GM19023 (cell line): Measurements from ENCODE around the gene MGMT.

ENCODE experiments used
- ATAC-seq: cut with Tn5 transposase; IDR thresholded peaks from one replicate; pipeline ENCODE4 v1.9.1; 2021; ENCODE audit warnings: mild to moderate bottlenecking, moderate library complexity; ENCODE audit not compliant: unreplicated experiment

Gene MGMT

DNA sequence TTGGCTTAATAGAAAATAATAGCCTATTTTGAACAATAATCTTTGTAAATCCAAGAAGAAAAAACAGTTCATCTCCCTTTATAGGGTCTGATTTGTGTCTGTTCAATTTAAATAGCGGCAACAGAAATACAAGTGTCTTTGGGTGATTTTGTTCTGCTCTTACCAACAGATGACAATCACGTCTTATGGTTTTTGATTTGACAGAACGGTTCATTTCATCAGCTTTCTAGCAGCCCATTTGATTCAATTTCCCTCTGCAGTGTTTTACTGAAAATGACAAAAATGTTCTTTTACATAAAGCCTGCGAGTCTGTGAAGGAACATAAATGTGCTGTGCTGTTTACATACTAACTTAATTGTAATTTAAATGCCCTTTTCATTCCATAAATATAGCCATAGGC is 180.5 kb downstream of the MGMT start:
- no peak for ATAC-seq

DNA sequence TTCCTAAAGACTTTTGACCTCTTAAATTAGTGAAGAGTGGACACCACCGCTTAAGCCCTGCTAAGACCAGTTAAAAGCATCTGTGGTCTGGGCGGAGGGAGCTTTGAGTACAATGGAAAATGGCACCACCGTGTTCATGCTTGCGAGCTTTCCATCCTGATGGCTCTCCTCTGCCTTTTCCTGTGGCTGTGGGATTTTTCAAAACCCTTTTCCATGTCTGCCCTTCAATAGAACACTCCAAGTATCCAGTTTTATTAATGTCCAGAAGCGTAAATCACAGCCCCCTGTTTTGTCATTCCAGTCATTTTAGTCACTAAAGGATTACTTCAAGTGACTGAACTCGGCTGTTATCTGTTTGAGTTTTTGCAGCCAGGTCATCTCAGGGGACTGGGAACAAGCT is 181.8 kb downstream of the MGMT start:
- no peak for ATAC-seq

DNA sequence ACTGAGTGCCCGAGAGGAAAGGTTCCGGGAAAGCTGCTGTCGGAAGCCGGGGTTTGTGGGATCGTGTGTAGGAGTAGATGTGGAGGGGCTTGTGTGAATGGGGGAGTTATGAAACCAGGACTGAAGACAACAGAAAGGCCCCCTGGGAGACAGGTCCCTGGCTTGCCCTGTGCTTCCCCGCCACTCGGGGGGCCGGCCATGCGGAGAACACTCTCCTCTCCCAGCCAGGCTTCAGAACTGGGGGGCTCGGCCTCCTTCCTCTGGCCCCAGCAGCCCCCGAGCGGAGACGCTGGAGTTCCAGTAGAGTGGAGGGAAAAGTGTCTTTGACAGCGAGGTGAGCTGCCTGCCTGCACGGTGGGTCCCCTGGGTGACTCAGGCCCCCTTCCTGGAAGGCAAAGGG is 185.0 kb downstream of the MGMT start:
- ATAC-seq: no peak

DNA sequence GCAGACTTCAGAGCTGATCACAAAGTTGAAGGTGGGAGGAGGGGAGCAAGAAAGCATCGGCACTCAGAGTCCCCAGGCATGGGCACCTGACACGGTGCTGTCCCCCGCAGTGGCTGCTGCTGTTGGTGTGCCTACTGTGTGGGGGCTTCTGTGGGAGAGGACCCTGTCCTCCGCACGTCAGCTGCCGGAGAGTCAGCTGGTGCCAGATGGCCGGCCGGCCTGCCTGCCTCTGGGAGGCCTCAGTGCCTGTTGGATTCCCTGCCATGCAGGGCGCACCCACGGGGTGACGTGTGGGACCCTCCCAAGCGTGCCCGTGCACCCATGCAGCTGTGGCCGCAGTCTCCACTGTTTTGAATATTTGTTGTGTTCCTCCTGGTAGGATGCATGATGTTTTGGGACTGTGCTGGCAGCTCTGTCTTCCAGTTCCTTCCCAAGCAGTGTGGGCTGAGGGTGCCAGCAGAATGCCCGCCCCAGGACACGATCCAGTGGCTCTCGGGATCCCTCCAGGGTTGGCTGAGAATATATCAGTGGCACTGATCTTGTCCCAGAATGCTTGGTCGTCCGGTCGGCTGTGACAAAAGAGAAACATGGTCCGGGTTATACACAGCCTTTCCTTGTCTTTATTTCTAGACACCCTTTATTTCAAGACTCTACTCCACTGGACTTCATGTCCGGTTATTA is 185.6 kb downstream of the MGMT start:
- no peak for ATAC-seq

DNA sequence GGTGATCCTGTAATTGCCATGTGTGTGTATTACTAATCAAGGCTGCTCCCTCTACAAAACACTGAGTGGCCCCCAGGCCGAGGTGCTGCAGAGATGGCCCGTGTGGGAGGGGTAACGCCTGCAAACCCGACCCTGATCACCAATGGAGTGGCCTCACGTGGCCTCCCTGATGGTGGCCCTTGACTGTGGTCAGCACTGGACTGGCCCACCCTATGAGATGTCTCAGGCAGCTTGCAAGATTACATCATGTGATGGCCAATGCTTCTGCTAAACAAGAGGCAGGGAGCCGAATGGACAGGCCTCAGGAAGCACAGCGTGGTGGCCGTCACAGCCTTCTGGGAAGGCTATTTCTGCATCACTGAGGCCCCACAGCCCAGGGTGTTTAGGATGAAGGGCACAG is 186.4 kb downstream of the MGMT start:
- no peak for ATAC-seq

DNA sequence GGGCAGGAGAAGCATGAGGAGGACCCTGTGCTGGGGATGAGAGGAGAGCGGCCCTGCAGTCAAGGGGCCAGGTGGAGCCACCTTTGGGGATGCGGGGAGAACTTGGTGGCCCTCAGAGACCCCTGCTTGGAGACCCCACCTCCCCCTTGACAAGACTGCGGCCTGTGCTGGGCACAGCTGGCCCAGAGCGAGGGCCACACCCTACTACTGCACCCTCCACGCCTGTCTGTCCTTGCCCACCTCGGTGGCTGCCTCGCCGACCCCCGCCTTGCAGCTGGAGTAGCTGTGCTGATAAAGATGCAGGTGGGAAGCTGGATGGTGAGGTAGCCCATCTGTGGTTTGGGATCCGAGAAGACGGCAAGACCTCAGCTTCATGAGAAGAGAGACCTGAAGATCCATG is 186.8 kb downstream of the MGMT start:
- no peak for ATAC-seq

DNA sequence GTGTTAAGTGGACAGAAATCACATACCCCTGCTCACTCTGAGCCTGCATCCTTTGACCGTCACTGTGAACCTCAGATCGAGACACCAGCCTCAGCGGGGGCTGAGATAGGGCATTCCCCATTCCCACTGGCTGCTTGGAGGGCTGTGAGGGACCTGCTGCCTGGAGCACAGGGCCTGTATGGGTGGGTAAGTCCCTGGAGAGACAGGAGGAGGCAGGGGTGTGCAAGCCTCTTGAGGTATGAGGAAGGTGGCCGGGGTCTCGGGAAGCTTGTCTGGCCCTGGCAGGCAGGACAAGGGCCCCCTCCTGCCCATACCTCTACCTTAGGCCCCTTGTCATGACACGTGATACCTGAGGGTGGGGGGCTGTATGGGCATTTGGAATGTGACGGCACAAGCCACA is 187.4 kb downstream of the MGMT start:
- ATAC-seq: no peak

DNA sequence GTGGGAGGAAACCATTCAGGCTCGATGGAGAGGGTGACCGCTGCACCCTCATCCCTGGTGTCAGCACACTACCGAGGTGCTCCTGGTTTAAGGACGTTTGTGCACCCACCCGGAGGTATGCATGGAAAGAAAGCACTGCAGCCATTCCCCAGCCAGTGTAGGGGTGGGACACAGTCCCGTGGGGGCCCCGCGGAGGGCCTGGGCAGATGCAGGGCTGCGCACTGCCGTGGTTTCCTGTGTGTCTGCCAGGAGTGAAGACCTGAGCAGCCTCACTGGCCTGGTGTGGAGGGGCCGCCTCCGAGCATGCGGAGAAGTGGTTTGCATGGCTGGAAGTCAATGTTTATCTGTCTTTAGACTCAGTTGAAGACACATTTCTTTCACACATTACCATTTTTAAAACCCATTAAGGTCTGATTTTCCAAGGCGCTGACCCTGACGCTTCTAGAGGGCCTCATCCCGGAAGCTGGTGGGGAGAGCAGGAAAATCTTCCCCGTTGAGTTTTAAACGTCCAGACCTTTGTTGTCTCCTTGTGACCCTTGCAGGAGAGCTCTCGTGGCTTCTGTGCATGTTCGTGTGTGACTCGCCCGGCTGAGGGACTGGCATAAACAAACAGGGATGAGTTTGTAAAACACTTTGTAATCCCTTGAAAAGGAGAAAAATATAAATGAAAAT is 188.1 kb downstream of the MGMT start:
- ATAC-seq: no peak

DNA sequence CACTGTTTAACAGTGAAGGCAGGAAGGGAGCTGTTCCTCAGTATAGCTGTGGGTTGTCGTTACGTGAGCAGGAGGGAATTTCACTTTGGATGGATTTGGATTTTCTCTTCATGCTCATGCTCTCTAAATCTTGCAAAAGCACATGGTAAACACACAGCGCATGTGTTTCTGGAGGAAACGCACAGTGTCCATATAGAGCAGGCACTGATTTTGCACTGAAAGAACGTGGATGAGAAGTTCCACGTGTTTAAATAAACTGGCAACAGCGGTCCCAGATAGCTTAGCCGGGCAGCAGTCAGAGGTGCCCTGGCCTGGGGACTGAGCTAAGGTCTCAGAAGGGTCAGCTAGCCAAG is 188.6 kb downstream of the MGMT start:
- no peak for ATAC-seq

DNA sequence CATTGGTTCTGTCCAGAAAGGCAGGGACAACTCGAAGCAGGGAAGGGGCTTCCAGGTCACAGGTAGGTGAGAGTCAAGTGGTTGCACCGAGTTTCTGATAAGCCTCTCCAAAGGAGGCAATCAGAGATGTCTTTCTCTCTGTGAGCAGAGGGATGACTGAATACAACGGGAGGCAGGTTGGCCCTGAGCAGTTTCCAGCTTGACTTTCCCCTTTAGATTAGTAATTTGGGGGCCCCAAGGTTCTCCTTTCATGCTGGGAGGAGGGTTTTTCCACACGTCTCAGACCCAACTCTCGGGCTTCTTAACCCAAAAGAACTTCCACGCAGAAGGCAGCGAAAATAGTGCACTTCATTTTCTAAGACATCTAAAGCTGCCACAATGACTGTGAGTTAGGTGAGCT is 189.6 kb downstream of the MGMT start:
- no peak for ATAC-seq

DNA sequence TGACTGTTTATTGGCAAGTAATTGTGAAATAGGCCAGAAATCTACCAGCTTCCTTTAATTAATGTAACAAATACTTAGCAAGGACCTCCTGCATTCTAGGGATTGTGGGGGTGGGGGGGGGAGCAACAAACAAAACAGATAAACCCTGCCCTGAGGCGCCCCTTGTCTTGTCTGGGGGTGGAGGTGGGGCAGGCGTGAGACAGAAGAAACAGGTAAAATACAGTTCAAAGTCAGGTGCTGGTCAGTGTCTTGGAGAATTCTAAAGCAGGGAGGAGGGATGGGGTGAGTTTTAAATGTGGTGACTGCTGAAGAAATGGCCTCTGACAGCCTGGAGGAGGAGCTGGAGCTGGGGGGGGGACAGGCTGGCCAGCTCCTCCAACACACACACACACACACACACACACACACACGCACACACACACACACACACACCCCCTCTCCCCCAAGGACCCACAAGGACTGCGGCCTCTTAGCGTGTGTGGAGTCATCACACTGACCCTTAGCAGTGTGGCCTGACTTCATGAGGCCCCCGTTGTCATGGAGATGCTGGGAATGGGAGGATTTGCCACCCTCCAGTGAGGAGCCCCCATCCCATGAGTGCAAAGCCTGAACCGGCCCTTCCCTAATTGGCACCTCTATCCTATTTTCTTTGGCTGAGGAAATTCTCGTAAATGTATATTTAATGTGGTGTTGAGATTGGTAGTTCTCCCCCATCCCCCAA is 190.4 kb downstream of the MGMT start:
- ATAC-seq: no peak

DNA sequence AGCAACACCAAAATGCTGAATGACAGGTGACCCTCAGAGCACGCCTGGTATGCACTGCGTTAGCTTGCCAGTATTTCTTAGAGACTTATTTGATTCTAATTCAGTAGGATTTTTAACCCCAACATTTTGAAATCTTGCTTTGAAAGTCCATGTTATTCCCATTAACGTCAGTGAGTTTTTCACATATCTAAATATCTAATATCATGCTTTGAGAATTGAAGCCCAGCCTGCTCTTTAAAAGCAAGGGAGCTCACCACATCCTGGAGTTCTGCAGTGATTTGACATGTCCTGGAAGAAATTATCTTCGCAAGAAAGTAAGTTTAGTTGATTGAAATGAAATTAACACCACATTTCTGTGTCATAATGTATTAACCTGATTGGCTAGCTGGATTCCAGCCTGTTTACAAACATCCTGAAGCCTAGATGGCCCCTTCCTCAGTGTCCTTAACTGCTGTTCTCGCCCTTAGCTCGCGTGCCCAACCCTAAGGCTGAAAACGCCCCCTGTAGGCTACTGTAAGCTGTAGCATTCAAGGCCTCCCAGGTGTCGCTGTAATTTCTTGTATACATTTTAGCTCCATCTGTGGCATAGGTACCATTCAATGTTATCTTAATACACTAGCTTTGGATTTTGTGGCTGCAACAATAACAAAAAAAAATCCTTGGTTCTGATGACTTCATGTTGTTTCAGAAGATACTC is 191.5 kb downstream of the MGMT start:
- ATAC-seq: no peak

DNA sequence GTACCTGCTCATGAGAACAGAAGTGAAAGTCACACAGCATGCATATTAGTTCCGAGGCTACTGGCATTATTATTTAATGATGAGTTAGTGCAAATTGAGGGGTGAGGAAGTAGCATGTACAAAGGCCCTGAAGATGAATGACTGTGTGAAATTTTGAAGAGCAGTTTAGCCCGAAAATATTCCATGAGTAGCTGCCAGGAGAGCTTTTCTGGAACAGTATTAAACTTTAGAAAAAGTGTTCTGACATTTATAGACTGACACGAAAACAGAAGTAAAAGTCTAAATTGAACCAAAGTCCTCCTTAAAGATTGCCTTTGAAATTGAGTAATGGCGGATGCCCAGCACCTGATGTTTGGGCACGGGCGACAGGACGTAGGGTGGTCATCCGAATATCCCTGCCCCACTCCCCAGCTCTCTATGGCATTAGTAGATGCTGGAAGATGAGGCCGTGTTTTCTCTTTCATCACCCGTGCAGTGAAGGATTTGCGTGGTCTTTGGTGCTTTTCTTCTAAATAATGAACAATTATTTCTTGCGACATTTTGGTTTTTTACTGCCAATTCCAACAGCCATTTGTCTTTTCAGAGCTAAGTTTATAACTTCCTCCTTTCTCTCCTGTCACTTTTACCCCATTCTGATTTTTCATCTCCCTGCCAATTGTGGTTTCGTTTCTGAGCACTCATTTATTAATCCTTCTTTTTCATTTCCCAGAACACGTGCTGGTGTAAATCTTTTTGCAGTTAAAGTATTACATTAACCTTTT is 192.6 kb downstream of the MGMT start:
- no peak for ATAC-seq

DNA sequence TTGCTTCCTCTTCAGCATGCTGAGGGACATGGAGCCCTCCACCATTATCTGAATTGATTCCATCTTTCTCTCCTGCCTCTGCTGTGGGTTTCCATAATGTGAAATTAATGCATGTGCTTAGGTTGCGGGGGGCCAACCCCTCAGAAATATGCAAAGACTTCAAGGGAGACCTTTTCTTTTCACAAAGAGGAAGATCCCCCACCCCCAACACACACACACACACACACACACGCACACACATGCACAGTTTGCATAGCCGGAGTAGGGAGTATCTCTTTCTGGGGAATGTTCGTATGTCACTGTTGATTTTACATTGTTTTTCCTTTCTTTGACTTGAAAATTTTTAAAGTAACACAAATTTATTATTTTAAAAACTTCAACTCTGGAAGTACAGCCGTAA is 193.5 kb downstream of the MGMT start:
- ATAC-seq: no peak

DNA sequence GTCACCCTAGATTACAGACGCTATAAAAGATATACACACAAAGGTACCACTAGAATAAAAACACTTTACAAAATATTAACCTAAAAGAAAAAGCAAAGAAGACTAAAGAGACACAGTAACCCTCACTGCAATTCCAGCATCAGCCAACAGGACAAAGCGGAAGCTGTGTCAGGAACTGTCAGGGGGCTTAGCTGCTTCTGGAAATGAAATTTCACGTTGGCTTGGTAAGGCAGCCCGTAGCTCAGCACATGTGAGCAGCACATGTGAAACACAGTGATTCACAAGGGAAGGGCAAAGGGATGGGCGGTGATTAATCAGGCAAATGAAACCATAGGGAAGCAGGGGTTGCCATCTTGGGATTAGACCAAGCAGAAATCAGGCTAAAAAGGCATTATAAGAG is 195.4 kb downstream of the MGMT start:
- no peak for ATAC-seq

DNA sequence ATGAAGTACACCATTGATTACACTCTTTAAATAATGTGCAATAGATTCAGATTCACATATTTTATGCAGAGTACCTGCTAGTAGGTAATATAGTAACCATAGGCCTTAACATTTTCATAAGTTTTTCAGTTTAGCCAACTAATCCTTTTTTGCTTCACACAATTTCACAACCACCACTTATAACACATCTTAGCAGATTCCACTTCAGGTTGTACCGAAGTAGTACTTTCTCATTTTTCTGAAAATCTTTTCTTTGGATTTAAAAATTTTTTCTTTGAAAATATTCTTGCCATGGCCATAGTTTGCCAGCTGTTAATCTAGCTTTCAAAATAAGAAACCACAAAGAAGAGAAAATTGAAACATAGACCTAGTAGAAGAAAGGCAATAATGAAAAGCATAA is 203.1 kb downstream of the MGMT start:
- no peak for ATAC-seq

DNA sequence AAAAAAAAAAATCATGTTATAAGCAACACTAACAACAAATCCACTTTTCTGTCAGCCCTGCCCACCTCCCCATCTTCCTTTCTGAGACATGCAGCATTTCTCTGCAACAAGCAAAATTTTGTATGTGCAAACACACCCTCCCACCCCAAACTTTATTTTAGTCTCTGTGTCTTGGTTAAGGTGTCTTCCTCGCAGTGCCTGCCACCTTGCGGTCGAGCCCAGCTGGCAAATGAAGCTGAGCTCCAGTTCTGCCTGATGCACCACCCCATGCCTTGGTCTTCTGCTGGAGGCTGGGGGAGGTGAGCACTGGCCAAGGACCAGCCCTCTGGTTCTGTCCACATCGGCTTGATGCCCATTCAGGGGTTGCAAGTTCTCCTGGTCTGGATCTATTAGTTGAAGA is 206.3 kb downstream of the MGMT start:
- no peak for ATAC-seq

DNA sequence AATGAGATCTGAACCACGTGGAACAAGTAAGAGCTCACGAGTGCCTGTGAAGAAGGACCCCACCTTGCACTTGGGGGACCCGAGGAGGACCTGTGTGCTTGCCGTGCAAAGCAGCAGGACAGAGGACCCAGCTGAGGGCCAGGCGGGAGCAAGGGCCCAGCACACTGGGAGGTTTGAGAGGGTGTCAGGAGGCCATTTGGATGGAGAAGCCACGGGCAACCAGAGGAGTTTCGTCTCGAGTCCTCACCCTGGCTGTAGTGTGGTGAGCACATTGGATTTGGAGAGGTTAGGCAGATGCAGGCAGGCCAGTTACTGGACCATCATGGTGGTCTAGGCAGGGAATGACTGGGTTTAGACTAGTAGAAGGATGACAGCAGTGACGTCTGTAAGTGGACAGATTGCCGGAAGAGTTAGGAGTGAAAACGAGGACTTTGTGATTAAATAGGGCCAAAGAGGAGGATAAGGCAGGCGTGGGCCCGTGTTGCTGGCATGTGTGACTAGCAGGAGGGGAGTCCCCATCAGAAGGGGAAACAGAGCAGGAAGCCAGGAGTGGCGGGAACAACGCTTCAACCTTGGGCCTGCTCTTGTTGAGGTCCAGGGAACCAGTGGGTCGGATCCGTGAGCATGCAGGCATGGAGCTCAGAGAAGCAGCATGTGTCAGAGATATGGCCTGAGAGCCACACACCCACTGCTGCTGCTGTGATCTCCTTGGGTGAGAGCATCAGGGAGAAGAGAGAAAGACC is 208.2 kb downstream of the MGMT start:
- no peak for ATAC-seq

DNA sequence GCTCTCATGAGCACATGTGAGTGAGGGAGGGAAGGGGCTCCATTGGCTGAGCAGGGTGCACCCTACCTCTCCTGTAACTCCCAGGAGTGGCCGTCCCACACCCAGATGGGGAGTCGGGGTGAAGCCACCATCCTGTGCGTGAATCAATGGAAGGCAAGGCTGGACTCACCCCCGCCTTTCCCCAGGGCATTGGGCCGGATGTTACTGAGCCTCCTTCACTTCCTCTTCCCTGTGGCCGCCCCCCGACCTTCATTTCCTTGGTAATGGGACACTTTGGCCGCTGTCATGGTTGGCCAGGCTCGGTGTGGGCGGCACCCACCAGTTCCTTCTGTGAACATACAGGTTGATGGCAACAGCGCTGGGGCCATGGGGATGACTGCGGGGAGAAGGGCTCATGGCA is 209.0 kb downstream of the MGMT start:
- ATAC-seq: no peak

DNA sequence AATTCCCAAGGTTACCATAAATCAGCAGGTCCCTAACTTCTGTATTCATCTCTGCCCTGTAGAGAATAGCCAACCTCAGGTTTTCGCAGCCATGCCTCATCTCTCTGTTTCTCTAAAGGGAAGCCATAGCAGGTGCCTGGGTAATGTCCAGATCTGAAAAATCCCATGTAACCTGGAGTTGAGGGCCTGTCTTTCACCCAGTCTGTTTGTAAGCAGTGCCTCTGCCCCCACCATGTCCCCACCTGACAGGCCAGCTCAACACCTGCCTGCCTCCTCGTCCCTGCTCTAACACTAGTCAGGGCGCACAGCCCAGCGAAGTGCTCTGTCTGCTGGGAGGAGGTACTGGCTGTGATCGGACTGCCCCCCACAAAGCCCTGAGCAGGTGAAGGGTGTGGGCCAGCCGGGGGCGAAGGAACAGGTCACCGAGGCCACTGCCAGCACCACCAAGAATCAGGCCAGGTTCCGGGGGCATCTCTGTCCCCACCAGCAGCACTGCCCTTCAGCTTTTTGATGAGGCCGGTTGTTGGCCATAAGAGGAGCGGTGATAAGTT is 210.4 kb downstream of the MGMT start:
- no peak for ATAC-seq
